BE2C (cell line): ENCODE measurements around the gene CDC25B.

ENCODE experiments used
- DNase-seq: peaks from one replicate; pipeline ENCODE4 v3.0.0-alpha.2; 2020
- H3K27me3 ChIP-seq: fragments of 250-450 bp; sonication (Bioruptor Pico); 2 replicates; pipeline ENCODE4 v1.5.1; 2020; ENCODE audit warnings: mild to moderate bottlenecking
- H3K36me3 ChIP-seq: fragments of 250-450 bp; sonication (Bioruptor Pico); 2 replicates; pipeline ENCODE4 v1.5.1; 2020; ENCODE audit warnings: mild to moderate bottlenecking
- H3K4me1 ChIP-seq: fragments of 250-450 bp; sonication (Bioruptor Pico); 2 replicates; pipeline ENCODE4 v1.5.1; 2020
- H3K4me3 ChIP-seq: 2 replicates; pipeline ENCODE4 v1.5.1; 2011; ENCODE audit warnings: low read depth, low read length
- H3K9me3 ChIP-seq: fragments of 250-450 bp; sonication (Bioruptor Pico); 2 replicates; pipeline ENCODE4 v1.5.1; 2020
- TF ChIP-seq, protein P1 (sequence below): IDR thresholded peaks from 2 replicates; pipeline ENCODE4 v1.5.1; 2012; ENCODE audit warnings: mild to moderate bottlenecking, low read depth, low read length

CDC25B gene

DNA sequence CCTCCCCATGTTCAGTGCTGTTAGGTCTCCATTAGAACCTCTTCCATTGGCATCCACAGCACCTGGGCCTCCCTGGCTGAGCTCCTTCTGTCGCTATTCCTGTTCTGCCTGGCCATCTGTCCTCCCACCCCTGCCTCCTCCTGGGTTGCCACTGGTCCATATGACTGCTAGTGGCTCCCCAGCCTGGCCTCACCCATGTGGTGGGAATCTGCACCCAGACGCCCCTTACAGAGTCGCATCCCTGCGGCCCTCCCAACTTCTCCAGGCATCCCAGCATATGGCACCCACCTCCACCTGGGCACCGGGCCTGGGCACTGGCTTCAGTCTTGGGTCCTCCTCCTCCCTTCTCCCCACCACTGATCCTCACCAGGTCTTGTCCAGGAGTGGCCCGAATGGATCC is 7.7 kb downstream of the CDC25B start:
- peaks cover 65% of the 10 kb centered on the region for H3K36me3 ChIP-seq
- no peak for DNase-seq
- H3K27me3 ChIP-seq, result no peaks in the 10 kb centered on the region
- no peaks in the 10 kb centered on the region for H3K9me3 ChIP-seq
- TF ChIP-seq, protein P1, sequence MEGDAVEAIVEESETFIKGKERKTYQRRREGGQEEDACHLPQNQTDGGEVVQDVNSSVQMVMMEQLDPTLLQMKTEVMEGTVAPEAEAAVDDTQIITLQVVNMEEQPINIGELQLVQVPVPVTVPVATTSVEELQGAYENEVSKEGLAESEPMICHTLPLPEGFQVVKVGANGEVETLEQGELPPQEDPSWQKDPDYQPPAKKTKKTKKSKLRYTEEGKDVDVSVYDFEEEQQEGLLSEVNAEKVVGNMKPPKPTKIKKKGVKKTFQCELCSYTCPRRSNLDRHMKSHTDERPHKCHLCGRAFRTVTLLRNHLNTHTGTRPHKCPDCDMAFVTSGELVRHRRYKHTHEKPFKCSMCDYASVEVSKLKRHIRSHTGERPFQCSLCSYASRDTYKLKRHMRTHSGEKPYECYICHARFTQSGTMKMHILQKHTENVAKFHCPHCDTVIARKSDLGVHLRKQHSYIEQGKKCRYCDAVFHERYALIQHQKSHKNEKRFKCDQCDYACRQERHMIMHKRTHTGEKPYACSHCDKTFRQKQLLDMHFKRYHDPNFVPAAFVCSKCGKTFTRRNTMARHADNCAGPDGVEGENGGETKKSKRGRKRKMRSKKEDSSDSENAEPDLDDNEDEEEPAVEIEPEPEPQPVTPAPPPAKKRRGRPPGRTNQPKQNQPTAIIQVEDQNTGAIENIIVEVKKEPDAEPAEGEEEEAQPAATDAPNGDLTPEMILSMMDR, result no peak
- peaks cover 39% of the 10 kb centered on the region for H3K4me1 ChIP-seq
- H3K4me3 ChIP-seq, result no peak overlapping the region

DNA sequence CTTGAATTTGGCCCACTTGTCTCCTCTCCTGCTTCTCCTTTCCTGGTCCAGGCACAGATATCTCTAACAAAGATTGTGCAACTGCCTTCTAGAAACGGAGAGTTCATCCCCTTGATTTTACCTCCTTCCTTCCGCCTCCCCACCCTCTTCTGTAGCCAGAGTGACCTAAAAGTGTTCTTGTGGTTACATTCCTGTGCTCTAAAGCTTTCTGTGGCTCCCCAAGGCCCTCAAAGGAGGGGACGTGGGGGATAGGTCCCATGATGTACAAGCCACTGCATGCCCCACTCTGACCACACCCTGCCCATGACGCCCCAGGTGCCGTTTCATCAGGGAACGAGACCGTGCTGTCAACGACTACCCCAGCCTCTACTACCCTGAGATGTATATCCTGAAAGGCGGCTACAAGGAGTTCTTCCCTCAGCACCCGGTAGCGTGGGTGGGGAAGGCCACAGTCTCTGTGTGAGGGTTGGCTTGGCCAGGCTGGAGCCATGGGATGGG is 8.2 kb downstream of the CDC25B start:
- Histone ChIP-seq H3K9me3 (no peaks in the 10 kb centered on the region), H3K4me3 (no peak overlapping the region), H3K36me3 (peaks cover 62% of the 10 kb centered on the region), H3K27me3 (no peaks in the 10 kb centered on the region), H3K4me1 (peaks cover 34% of the 10 kb centered on the region)
- no peak for DNase-seq
- TF ChIP-seq, protein P1, result no peak

DNA sequence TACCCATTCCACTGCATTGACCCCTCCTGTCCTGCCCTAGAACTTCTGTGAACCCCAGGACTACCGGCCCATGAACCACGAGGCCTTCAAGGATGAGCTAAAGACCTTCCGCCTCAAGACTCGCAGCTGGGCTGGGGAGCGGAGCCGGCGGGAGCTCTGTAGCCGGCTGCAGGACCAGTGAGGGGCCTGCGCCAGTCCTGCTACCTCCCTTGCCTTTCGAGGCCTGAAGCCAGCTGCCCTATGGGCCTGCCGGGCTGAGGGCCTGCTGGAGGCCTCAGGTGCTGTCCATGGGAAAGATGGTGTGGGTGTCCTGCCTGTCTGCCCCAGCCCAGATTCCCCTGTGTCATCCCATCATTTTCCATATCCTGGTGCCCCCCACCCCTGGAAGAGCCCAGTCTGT is 8.7 kb downstream of the CDC25B start:
- H3K9me3 ChIP-seq, result no peaks in the 10 kb centered on the region
- DNase-seq, result no peak
- no peaks in the 10 kb centered on the region for H3K27me3 ChIP-seq
- TF ChIP-seq, protein P1, result no peak
- peaks cover 30% of the 10 kb centered on the region for H3K4me1 ChIP-seq
- no peak overlapping the region for H3K4me3 ChIP-seq
- peaks cover 62% of the 10 kb centered on the region for H3K36me3 ChIP-seq

DNA sequence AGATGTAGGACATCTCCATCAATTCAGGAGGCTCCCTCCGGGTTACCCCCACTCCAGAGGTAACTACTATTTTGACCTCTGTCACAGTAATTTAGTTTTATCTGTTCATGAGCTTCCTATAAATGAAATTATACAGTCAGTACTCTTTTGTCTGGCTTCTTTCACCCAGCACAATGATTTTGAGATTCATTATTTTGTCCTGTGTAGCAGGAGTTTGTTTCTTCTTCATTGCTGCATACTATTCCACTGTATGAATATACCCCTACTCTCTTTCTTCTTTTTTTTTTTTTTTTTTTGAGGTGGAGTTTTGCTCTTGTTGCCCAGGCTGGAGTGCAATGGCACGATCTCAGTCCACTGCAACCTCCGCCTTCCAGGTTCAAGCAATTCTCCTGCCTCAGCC is 12.4 kb downstream of the CDC25B start:
- Histone ChIP-seq H3K27me3 (no peaks in the 10 kb centered on the region), H3K4me1 (peaks cover 25% of the 10 kb centered on the region), H3K9me3 (no peaks in the 10 kb centered on the region), H3K36me3 (peaks cover 28% of the 10 kb centered on the region), H3K4me3 (no peak overlapping the region)
- TF ChIP-seq, protein P1, result no peak
- no peak for DNase-seq

DNA sequence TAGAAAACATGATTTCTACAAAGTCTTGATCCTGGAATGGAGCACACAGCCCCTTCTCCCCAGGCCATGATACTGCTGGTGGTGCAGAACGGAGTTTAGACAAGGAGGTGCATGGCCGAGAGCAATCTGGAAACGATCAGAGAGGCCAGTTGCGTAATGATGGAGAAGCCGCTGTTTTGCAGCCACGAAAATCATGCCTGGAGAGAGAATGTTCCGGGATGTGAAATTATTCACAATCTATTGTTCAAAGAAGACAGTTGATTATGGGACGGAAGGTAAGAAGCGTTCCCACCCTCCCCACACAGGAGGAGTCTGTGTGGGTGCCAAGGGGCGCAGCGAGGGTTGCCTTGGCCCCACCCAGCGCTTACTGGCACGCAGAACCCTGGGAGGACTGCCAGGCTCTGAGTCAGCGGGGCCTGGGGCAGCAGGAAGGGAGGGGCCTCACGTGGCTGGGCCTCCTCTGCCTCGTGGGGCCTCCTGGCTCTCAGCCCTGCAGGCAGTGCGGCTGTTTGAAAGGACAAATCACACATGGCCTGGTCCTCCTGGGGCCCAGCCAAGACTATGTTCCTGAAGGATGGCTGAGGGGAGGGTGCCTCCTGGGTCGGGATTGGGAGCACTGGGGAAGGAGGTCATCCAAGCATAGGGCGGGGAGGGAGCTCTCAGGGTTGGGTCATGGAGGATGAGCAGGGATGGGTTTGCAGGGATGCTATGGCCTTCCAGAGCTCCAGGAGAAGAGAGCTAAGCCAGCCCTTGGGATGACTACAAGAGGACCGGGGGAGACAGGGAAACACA is 15.6 kb downstream of the CDC25B start:
- TF ChIP-seq, protein P1, result no peak
- DNase-seq, result peak; percentile 99
- Histone ChIP-seq H3K4me1 (peaks cover 26% of the 10 kb centered on the region), H3K27me3 (no peaks in the 10 kb centered on the region), H3K36me3 (no peaks in the 10 kb centered on the region), H3K9me3 (no peaks in the 10 kb centered on the region), H3K4me3 (peak overlapping the region; percentile 56)

DNA sequence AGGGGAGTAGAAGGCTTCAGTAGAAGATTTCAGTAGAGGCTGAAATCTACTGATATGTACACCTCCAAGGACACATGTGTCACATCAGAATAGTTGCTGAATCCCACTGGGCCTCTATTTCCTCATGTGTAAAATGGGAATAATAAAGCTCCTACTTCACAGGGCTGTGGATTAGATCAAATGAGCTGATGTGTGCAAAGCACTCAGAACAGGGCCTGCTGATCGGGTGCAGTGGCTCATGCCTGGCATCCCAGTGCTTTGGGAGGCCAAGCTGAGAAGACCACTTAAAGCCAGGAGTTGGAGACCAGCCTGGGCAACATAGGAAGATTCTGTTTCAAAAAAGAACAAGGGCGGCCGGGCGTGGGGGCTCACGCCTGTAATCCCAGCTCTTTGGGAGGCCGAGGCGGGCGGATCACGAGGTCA is 16.2 kb downstream of the CDC25B start:
- peaks cover 22% of the 10 kb centered on the region for H3K4me1 ChIP-seq
- no peak overlapping the region for H3K4me3 ChIP-seq
- H3K27me3 ChIP-seq, result no peaks in the 10 kb centered on the region
- TF ChIP-seq, protein P1, result no peak
- no peak for DNase-seq
- no peaks in the 10 kb centered on the region for H3K36me3 ChIP-seq
- no peaks in the 10 kb centered on the region for H3K9me3 ChIP-seq
